ENCODE data around the gene TAL2. TPM values are rescaled to one million over a fixed set of nuclear protein-coding genes. Genes with fewer than 3 reads are reported as not detected.
A peak's percentile ranks its signal among the peaks of the same experiment; 100 is the strongest.

Gene TAL2
- total RNA-seq, 1 donor from 2014 or later, result not detected

DNA sequence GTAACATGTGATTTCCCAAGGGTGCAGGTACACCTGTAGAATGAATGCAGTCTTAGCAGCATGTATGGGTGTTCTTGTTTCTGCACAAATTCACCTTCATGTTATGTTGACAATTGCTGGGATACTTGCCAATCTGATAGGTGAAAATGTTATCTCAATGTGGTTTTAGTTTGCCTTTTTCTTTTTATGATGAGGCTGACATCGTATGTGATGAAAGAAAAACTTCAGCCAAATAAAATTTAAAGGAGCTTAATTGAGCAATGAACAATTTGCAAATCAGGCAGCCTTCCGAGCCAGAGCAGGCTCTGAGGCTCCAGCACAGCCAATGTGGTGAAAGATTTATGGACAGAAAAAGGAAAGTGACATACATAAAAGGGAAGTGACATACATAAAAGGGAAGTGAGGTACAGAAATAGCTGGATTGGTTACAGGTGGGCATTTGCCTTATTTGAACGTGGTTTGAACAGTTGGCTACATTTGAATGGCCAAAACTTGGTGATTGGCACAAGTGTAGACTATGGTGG is 10.5 kb downstream of the TAL2 start:
- intact Hi-C loops (cut with DNase I), result no loop called here
- no peak for DNase-seq (ENCODE audit: low spot score)

DNA sequence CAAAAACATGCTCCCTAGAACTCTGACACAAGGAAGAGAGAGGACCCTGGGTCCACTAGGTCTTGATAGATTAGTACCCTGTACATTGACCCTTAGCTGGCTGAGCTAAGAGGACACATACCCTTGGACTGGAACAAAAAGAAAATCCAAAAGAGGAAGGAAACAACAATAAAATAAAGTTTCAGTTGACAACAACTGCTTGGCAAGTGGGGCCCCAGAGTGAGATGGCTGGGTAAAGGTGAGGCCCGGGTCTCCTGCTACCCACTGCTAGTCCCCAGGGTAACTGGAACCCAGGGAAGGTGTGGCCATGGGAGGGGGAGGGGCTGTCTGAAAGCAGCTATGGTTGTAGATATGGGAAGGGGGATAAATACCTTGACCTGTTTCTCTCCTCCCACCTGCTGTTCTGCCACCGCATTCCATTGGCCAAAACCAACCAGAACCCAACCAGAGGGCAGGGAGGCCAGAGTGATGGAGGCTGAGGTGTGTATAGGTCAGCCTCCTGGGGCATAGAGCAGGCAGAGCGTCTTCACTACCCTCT is 11.7 kb downstream of the TAL2 start:
- intact Hi-C loops (cut with DNase I), result no loop called here
- DNase-seq (ENCODE audit: low spot score), result no peak

DNA sequence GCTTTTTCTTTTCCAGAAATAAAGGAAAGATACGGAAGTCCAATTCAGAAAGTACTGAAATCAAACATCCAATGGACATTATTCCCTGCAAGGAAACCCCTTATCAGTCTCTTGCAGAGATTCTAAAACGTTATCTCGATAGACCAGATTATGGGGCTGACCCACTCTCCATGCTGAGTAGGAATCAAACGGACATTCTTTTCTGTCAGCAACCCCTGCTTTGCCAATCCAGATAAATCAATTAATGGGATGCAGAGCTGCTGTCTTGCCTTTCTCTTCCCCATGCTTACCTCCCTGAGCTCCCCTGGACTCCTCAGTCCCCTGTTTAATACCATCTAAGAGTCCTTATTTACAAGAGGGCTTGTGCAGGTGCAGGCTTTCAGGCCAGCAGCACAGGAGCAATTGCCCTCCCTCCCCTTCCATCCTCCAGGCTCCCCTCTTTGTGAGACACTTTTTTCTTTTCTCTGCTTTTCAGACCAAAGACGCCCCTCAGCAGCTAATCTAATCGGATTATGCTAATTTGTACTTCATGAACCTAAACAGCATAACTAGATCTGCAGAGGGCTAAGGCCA is 14.2 kb downstream of the TAL2 start:
- intact Hi-C loops (cut with DNase I), result no loop called here
- no peak for DNase-seq (ENCODE audit: low spot score)

DNA sequence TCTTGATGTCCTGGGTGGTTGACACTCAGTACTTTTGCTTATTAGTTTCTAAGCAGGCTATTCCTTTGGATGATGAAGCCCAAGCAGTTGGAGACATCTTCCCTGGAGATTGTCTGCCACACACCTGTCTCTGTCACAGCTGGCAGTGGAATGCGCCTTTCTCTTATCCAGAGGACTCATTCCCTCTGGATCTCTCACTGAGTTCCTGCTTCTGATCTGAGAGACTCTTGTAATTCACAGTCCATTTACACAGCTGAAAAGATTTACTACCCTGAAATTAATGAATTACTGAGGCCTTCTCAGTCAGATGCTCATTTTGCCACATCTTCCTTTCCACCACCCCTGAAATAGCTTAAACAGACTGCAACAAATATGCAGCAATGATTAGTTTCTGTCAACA is 15.9 kb downstream of the TAL2 start:
- intact Hi-C loops (cut with DNase I), result no loop called here
- no peak for DNase-seq (ENCODE audit: low spot score)

DNA sequence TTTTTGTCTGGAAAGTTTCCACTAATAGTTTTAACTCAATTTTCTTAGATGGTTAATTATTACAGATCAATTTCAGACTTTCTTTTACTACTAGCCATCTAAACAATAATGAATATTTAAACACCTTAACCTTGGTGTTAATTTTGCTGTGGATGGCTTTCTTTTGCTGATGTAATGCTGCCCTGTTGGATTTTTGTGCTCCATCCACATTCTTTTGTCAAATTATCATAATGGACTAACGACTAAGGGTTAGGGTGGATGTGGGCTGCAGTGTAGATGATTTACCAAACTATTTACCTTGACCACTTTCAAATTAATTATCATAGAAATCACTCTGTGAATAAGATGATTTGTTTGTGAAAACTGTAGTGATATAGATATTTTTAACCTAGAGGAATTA is 16.5 kb downstream of the TAL2 start:
- DNase-seq (ENCODE audit: low spot score), result no peak
- intact Hi-C loops (cut with DNase I), result no loop called here

DNA sequence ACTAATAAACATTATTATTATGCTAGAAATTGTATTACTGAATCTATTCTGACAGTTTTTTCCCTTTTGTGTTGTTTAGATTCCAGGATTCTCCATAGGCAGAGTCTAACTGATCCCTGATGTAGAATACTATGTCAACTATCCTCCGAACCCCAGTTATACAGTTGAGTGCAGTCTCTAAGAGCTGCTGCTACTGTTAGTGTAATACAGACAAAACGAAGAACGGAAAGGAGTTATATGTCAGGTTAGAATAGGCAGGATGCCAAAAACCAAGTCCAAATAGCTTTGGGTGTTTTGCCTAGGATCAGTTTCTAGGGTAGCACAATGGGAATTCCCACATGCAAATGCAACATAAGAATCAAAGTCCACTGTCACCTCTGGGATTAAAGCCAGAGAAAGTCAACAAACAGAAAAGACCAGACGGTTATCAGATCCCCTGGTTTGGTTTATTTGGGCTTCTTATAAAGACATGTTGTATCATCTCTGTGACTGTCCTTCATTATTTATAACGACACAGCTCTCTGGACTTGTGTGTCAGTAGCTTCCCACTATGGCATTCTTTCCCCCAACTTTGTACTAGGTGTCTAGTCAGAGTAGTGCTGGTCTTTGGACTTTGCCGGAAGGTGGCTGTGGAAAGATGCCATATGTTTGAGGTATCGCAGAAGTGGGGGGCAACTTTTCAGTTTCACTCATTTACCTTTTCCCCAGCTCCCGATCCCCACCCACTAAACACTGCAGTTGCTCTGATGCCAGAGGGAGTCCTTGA is 17.2 kb downstream of the TAL2 start:
- no peak for DNase-seq (ENCODE audit: low spot score)
- intact Hi-C loops (cut with DNase I), result no loop called here

DNA sequence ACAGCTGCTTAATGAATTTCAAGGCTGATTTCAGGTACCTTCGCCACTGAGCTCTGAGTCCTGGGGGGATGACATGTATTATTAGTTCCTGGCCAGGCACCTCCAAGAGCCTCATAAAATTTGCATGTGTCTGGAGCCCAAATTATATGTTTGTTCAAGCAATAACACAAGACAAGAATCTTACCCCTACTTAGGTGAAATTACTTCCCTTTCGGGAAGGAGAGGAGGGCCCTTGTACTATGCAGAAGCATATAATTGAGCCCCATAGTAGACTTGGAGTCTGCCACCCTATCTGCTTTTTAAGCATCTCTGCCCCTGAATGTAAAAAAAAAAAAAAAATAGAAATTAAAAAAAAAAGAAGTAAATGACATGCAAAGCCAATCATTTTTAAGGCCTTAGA is 19.1 kb downstream of the TAL2 start:
- DNase-seq (ENCODE audit: low spot score), result no peak
- intact Hi-C loops (cut with DNase I), result no loop called here

DNA sequence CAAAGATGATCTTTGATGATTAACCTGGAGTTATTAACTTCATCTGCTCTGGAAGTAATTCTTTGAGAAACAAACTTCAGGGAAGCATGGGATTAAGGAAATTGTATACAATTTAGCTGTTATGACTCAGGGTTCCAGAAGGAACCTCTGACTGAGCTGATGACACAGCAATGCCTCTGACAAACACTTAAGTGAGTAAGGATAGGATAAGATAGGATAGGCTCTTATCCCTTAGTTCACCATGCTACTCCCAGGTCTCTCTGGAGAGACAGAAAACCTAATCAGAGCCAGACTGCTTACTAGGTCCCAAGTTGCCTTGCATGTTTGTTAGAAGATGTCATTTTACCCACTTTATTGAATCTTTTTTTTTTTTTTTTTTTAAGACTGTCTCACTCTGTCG is 19.5 kb downstream of the TAL2 start:
- no peak for DNase-seq (ENCODE audit: low spot score)
- intact Hi-C loops (cut with DNase I), result no loop called here

DNA sequence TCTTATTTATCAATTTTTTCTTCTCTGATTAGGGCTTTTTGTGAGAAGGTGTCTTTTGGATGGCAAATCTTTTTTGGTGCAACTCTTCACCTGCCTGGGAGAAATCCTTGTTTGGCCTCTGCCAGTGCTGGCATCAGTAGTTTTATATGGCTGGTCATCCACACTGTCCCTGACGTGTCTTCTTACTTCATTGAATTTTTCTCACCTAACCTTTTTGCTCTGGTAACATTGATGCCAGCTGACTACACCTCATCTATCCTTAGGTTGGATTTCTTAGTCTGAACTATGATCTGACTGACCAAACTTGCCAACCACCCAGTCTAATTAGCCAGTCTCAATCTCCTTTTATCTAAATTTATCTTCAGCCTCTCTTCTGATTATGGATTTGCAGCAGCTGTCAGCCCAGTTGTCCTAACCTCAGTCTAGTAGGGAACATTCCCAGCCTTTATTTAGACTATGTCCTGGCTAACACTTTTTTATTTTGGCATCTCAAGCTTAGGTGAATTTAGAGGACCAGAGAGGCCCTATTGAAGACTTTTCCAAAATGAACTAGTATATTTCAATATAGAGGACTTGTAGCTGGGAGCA is 21.5 kb downstream of the TAL2 start:
- intact Hi-C loops (cut with DNase I), result no loop called here

DNA sequence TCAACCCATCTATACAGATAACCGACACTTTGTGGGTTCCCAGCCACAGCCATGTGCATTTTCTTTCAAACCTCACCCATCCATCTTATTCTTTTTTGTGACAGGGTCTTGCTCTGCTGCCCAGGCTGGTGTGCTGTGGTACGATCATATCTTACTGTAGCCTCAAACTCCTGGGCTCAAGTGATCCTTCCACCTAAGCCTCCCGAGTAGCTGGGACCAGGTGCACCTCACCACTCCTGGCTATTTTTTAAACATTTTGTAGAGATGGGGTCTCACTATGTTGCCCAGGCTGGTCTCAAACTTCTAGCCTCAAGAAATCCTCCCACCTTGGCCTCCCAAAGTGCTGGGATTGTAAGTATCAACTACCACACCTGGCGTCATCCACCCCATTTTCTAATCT is 24.7 kb downstream of the TAL2 start:
- intact Hi-C loops (cut with DNase I), result no loop called here
- DNase-seq (ENCODE audit: low spot score), result no peak

More for the DNA sequence above, 21.5 kb downstream of the TAL2 start:
- no peak for DNase-seq (ENCODE audit: low spot score)

DNA sequence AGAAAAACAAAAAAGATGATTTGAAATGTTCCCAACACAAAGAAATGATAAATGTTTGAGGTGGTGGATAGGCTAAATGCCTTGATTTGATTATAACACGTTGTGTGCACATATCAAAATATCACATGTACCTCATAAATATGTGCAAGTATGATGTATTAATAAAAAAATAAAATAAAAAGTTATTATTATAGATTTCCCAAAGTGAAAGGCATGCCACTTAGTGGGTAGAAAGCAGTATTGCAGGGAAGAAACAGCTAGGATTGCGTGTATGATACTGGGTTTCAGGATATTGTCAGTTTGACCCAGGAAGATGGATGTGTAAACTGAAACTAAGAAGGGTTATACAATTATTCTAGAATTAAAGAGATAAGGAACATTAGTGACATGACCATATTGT is 28.5 kb downstream of the TAL2 start:
- intact Hi-C loops (cut with DNase I), result loop anchor here (10.0 kb wide), 1 partner anchor 246 kb away; the partner anchor contains the start of gene FSD1L
- DNase-seq (ENCODE audit: low spot score), result no peak

DNA sequence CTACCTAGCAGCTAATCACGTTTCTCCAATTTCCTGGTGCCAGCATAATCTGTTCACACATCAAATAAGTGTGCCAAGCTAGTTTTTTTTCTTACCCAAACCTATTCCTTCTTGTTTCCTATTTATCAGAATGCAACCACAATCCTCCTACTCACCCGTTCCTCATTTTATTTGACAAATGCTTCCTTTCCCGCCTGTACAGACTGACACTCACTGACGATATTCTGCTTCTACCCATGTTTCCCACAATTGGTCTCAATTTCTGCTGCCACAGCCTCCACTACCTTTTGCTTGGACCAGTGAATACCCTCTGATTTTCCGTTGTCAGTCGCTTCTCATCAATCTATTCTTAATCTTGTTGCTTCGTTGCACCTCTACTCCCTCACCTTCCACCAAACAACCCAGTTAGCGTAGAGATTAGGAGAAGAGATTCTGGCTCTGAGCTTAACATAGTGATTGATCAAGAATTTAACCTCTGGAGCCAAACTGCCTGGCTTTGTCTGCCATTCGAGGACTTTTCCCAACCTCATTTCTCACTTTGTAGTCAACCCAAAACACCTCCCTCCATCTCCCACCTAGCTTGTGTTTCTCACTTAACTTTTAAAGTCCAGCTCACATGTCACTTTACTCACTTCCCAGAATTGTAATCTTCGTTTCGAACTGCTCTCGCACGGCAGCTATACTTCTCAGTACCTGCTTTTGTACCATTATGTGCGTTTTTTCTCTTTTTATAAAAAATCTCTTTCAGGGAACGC is 31.4 kb downstream of the TAL2 start:
- DNase-seq (ENCODE audit: low spot score), result no peak
- intact Hi-C loops (cut with DNase I), result loop anchor here (10.0 kb wide), 1 partner anchor 249 kb away; the partner anchor contains the start of gene FSD1L

DNA sequence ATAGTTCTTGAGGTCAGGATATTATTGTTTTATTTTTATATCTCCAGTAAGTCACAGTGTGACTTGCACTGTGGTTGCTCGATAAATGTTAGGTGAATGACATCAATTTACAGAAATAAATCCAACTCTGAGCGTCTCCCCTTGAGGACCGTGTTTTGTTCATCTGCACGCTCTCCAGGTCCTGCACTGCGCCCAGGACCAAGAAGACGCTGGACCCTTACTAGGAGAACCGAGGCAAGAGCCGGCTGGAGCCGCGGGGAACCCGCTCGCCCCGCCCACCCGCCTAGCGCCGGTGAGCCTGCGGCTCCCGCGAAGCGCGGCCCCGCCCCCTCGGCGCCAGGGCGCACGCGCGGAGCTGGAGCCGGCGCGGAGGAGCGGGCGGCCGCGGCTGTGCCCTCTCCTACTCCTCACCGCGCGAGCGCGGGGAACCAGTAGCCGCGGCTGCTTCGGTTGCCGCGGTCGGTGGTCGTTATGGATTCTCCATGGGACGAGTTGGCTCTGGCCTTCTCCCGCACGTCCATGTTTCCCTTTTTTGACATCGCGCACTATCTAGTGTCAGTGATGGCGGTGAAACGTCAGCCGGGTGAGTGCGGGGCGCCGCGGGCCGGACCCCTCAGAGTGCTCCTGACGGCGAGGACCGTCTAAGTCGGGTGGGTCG is 32.1 kb downstream of the TAL2 start, which contains the start of gene TMEM38B:
TSS of gene TMEM38B (plus strand) at position 352 of the 658 bp plus-strand sequence. CDS start at position 472, 120 bp downstream.
- intact Hi-C loops (cut with DNase I), result loop anchor here (10.0 kb wide), 1 partner anchor 250 kb away; the partner anchor contains the start of gene FSD1L
- peak; percentile 90 for DNase-seq (ENCODE audit: low spot score)

DNA sequence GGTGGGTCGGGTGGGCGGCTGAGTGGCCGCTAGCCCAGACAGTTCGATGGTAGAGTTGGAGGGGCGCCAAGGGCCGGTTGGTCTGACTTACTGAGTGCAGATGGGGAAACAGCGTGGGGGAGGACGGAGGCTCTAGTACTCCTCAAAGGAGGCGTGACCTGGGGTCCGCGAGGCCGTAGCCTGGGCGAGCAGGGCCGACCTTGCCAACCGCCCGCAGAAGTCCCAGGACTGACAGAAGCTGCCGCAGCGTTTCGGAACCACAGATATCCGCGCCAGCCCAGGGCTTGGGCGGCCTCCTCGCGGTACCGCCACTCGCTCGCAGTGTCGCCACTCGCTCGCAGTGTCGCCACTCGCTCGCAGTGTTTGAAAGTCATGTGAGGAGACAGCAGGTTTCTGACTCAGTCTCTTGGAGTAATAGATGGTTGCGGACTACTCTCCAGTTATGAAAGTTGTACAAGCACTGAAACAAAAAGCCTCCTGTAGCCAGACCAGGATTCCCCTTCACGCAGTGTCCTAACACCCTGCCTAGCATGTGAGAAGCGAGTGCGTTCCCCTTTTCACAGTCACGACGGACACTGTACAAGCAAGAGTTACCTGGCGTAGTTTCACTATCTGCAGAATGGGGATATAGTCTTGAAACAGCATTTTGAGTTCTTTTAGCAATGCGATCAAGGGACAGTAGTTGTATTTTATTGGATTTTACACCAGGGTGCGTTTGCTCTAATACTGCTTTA is 32.8 kb downstream of the TAL2 start:
- peak; percentile 82 for DNase-seq (ENCODE audit: low spot score)
- intact Hi-C loops (cut with DNase I), result loop anchor here (10.0 kb wide), 1 partner anchor 250 kb away; the partner anchor contains the start of gene FSD1L

DNA sequence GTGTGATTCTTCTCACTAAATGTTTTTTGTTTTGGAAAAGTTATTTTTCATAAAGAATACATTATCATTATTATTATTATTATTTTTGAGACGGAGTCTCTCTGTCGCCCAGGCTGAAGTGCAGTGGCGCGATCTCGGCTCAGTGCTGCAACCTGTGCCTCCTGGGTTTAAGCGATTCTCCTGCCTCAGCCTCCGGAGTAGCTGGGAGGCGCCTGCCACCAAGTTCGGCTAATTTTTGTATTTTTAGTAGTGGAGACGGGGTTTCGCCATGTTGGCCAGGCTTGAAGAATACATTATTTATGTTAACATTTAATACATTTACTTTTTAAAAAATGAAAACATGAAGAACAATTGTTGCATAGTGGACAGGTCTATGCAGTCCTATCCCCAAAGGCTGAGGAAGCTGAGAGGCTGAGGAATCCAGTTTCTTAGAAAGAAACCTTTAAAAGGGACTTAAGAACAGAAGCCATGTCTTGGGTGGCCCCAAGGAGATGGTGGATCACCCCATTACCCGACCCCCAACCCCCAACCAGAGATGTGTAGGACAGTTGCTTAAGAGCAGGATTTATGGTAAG is 34.0 kb downstream of the TAL2 start:
- DNase-seq (ENCODE audit: low spot score), result no peak
- intact Hi-C loops (cut with DNase I), result loop anchor here (10.0 kb wide), 1 partner anchor 252 kb away; the partner anchor contains the start of gene FSD1L

DNA sequence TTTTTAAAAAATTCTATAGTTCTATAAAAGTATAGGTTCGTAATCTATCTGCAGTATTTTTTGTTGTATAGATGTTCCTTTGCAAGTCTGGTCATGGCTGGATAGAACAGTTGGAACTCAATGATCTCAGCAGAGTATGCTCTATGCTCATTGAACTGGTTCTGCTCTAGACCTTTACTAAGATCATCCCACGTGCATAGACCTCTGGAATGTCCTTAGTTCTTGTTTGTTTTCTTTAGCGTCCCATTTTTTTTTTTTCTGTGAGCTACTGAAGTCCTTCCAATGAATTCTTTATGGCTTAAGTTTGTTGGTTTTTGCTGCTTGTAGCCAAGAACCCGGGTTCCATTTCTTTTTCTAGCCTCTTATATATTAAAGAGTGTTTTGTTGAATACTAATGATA is 35.6 kb downstream of the TAL2 start:
- DNase-seq (ENCODE audit: low spot score), result no peak
- intact Hi-C loops (cut with DNase I), result loop anchor here (10.0 kb wide), 1 partner anchor 253 kb away; the partner anchor contains the start of gene FSD1L

DNA sequence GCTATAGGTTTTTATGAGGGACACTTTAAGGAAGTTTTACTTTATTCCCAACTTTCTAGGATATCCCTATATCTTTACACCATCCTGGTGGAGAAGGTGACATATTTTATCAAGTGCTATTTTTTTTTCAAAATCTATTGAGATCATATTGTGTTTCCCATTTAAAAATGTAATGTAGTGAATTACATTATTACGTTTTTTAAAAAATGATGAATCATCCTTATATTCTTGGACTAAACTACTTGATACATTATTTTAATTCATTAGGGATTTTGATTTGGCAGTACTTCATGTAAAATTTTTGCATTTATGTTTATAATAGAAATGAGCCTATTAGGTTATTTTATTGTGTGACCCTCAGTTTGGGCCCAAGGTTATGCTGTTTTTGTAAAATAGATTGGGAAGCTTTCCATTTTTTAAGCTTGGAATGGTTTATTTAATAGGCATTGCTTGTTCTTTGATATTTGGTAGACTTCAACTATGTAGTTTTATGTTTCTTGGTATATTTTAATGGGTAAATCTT is 36.2 kb downstream of the TAL2 start:
- no peak for DNase-seq (ENCODE audit: low spot score)
- intact Hi-C loops (cut with DNase I), result loop anchor here (10.0 kb wide), 1 partner anchor 254 kb away; the partner anchor contains the start of gene FSD1L

All from cardiac septum (tissue), 1 donor.